Adipocyte (in vitro differentiated cells): ENCODE data around the gene PGAP3.

Experiments used
- DNase-seq: peaks from one replicate; pipeline ENCODE4 v3.0.0-alpha.2; 2015; ENCODE audit warnings: low read depth
- H3K27me3 ChIP-seq: replicated peaks from 2 replicates; pipeline ENCODE4 v1.7.0; 2013; ENCODE audit warnings: mild to moderate bottlenecking, low read length, moderate library complexity; ENCODE audit not compliant: control insufficient read depth, insufficient read depth
- H3K36me3 ChIP-seq: 2 replicates; pipeline ENCODE4 v1.7.0; 2013; ENCODE audit warnings: low read length, mild to moderate bottlenecking, moderate library complexity; ENCODE audit not compliant: control insufficient read depth, insufficient read depth, severe bottlenecking
- H3K4me1 ChIP-seq: 2 replicates; pipeline ENCODE4 v1.7.0; 2013; ENCODE audit warnings: mild to moderate bottlenecking, low read length, moderate library complexity; ENCODE audit not compliant: control insufficient read depth, insufficient read depth
- H3K4me3 ChIP-seq: 2 replicates; pipeline ENCODE4 v1.7.0; 2013; ENCODE audit warnings: mild to moderate bottlenecking, low read length, moderate library complexity
- H3K9ac ChIP-seq: 2 replicates; pipeline ENCODE4 v1.7.0; 2013; ENCODE audit warnings: mild to moderate bottlenecking, low read length, moderate library complexity
- H3K9me3 ChIP-seq: 2 replicates; pipeline ENCODE4 v1.7.0; 2013; ENCODE audit warnings: mild to moderate bottlenecking, low read length, moderate library complexity; ENCODE audit not compliant: control insufficient read depth

Gene PGAP3

DNA sequence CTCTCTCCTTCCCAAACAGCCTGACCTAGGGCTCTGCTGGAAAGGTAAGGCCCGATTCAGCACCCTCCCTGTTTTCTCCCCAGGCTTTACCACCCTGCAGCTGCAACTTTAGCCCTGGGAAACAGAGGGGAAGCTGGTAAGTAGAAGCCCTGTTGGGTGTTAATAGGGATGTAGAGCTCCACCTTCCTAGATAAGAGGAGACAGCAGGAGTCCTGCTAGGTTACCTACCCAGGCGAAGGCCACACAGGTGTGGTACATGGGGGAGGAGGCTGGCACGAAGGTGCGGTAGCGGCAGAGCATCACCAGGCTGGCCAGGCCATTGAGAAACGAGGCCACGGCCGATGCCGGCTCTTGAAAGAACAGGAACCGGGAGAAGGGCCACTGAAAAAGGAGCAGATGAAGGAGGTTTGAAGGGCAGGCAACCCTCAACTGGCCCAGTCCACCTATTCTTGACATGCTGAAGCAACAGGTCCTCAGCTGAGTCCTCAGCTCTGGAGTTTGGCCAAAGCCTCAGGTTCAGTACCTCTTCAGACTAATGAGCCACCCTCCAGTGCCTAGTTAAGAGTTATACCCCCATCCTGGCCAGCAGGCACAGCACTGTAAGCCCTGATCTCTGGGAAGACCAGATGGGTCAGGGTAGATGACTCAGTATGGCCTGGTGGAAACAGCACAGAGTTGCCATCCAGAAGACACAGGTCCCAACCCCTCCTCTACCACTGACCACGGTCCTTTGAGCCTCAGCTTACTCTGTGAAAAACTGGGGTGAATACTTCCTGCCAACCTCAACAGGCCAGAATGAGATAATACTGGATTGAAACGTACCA lies 3.3 kb downstream of the PGAP3 start:
- Histone ChIP-seq H3K36me3 (no peaks in the 10 kb centered on the region), H3K9ac (no peak overlapping the region), H3K27me3 (no peaks in the 10 kb centered on the region), H3K4me1 (peaks cover 13% of the 10 kb centered on the region), H3K9me3 (no peaks in the 10 kb centered on the region), H3K4me3 (no peak overlapping the region)
- DNase-seq = no peak

DNA sequence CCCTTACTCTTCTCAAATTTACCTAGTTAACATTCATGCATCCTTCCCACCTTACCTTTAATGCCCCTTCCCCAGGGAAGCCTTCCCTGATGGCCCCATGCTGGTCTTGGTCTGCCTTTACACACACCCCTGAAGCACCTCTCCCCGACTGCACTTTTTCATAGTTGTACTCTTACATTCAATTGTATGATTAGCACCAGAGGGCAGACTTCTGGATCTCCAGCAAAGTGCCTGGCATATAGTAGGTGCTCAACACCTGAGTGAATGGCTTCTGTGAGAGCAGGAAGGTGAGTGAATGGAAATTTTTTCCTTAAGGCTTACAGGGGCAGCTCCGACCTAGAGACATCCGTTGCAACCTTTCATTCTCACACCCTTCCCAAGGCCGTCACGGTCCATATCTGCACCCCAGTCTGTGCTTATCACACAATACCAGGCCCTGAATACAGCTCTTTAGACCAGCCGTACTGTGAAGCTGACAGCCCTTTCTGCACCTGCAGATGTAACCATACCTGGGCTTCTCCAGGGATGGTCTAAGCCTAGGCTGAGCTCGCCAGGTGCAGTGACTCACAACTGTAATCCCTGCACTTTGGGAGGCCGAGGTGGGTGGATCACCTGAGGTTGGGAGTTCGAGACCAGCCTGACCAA lies 4.4 kb downstream of the PGAP3 start:
- Histone ChIP-seq H3K4me3 (no peak overlapping the region), H3K9ac (no peak overlapping the region), H3K9me3 (no peaks in the 10 kb centered on the region), H3K27me3 (no peaks in the 10 kb centered on the region), H3K36me3 (no peaks in the 10 kb centered on the region), H3K4me1 (peaks cover 6% of the 10 kb centered on the region)
- no peak for DNase-seq

DNA sequence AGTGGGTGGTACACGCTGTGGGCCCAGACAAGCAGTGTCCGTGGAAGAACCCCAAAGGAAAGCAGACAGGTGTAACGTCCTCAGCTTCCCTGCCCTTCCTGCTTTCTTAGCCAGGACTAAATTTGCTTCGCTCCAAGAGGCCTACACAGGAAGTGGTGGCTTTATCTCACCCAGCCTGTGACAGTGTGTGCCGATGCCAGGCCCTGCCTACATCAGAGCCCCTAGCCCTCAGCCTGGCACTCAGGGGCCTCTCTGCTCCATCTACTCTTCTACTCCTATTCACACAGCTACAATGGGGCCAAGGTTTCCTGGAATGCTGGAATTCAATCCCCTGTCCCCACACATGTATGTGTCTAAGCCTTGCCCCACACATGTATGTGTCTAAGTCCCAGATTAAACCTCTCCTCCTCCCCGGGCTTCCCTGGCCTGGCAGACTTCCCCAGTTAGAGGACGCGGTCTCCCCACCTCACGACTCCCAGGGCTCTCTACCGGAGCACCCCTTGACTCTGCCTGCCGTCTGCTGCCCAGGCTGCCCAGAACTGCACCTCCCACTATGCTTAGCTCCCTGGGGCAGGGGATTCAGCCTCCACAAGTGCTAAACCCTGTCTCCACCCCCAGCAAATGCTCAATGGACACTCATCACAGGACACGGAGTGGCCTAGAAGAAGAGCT lies 8.2 kb downstream of the PGAP3 start:
- Histone ChIP-seq H3K4me1 (peaks cover 9% of the 10 kb centered on the region), H3K27me3 (no peaks in the 10 kb centered on the region), H3K9ac (no peak overlapping the region), H3K9me3 (no peaks in the 10 kb centered on the region), H3K4me3 (no peak overlapping the region), H3K36me3 (no peaks in the 10 kb centered on the region)
- no peak for DNase-seq

DNA sequence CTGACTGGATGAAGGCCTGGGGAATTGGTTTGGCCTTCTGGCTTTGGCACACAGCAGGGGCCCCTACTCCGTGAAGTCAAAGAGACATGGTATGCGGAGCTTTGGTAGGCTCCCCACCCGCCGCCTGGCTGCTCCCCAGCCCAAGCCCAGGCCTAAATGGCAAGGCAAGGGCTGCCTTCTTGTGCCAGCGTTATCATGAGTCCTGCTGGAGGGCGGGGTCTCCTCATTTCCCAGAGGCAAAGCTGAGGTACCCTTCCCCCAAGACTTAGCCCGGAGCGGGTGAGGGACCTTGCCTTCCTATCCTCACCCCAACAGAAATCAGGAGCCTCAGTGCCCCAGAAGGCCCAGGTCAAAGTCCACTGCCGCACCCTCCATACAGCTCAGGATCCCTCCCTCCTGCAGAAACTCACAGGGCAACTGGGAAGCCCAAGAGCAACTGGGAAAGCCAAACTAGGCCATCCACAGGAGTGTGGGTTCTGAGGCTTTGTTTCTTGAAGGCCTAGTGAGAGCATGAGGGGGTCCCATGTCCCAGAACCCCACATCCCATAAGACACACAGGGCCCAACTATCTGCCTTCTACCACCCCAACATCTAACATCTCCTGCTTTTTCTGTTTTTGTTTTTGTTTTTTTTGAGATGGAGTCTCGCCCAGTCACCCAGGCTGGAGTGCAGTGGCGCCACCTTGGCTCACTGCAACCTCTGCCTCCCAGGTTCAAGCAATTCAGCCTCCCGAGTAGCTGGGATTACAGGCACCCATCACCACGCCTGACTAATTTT lies 9.3 kb downstream of the PGAP3 start:
- no peak for DNase-seq

DNA sequence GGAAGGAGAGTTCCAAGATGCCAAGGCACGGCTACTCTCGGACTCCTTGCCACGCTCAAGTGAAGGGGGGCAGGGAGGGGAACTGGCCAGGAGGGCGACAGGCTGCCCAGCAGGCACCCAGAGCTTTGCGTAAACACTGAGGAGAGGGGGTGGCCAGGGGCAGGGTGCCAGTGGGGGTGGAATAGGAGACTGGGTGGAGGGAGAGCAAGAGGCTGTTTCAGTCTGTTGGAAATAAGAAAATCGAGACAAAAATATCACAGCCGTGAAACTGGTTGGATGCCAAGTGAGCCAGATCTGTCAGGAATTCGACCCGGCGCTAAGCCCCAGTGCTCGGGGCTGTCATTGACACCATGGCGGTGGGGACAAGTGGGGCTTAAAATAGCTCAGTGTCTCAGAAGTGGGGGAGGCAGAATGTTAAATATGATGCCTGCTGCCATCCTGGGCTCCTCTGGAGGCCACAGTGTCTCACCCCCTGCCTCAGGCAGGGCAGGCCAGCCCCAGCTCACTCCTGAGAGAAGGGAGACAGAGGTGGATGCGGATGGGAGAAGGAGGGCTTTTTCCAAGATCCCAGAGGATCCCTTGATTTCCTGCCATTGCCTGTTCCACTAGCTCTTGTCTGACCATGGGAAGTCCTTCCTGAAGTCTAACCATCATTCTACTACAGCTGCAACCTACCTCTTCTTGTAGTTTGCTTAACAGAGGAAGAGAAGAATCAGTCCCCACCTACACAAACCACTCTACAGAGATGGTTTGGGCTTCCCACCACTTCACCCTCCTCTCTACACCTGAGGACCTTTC lies 10.1 kb downstream of the PGAP3 start:
- H3K4me1 ChIP-seq = peaks cover 9% of the 10 kb centered on the region
- no peak overlapping the region for H3K9ac ChIP-seq
- H3K27me3 ChIP-seq = peaks cover under 1% of the 10 kb centered on the region
- no peaks in the 10 kb centered on the region for H3K9me3 ChIP-seq
- H3K36me3 ChIP-seq = no peaks in the 10 kb centered on the region
- no peak for DNase-seq
- H3K4me3 ChIP-seq = no peak overlapping the region

More for the DNA sequence above, 9.3 kb downstream of the PGAP3 start:
- Histone ChIP-seq H3K9ac (no peak overlapping the region), H3K4me3 (no peak overlapping the region), H3K36me3 (no peaks in the 10 kb centered on the region), H3K9me3 (no peaks in the 10 kb centered on the region), H3K4me1 (peaks cover 9% of the 10 kb centered on the region), H3K27me3 (no peaks in the 10 kb centered on the region)

DNA sequence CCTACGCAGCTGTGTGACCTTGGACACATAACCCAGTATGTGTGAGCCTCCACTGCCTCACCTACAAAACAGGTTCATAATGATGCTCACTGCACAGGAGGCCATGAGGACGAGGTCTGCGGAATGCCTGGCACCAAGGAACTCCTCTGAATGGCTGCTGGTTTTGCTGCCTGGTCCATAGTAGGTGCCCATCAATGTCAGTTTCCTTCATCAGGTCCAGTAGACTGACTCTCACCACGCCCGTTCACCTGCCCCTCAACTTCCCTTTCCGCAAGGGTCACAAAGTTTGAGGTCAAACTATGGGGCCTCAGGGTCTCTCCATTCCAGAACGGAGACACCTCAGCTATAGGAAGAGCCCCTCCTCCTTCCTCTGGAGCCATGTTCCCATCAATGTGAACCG lies 10.8 kb downstream of the PGAP3 start:
- no peaks in the 10 kb centered on the region for H3K36me3 ChIP-seq
- no peak overlapping the region for H3K4me3 ChIP-seq
- peaks cover 7% of the 10 kb centered on the region for H3K27me3 ChIP-seq
- no peaks in the 10 kb centered on the region for H3K9me3 ChIP-seq
- peaks cover 10% of the 10 kb centered on the region for H3K4me1 ChIP-seq
- H3K9ac ChIP-seq = no peak overlapping the region
- DNase-seq = no peak

DNA sequence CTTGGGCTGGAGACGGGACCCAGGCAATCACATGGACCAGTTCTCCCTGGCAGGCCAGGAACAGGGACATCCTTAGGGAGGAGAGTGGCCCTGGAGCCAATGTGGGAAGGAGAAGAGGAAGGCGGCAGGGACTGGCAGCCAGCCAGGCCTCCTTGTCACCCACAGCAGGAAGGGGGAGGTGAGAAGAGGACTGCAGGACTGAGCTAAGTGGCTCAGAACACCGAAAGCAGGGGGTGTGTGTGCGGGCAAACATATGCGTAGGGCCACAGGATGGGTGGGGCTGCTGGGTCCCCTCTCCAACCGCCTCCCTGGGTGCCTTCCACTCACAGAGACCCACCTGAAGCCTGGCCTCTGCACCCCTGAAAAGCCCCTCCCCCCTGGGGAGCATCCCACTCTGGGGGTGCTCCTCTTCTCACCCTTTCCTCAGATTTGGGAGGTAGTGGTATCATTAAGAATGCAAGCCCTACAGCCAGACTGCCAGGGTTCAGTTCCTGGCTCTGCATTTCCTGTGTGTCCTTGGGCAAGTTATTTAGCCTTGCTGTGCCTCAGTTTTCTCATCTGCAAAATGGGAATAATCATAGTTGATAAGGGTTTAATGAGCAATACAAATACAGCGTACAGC lies 11.5 kb downstream of the PGAP3 start:
- H3K4me3 ChIP-seq = no peak overlapping the region
- H3K9ac ChIP-seq = no peak overlapping the region
- H3K36me3 ChIP-seq = no peaks in the 10 kb centered on the region
- H3K4me1 ChIP-seq = peaks cover 12% of the 10 kb centered on the region
- H3K9me3 ChIP-seq = no peaks in the 10 kb centered on the region
- peaks cover 15% of the 10 kb centered on the region for H3K27me3 ChIP-seq
- no peak for DNase-seq

DNA sequence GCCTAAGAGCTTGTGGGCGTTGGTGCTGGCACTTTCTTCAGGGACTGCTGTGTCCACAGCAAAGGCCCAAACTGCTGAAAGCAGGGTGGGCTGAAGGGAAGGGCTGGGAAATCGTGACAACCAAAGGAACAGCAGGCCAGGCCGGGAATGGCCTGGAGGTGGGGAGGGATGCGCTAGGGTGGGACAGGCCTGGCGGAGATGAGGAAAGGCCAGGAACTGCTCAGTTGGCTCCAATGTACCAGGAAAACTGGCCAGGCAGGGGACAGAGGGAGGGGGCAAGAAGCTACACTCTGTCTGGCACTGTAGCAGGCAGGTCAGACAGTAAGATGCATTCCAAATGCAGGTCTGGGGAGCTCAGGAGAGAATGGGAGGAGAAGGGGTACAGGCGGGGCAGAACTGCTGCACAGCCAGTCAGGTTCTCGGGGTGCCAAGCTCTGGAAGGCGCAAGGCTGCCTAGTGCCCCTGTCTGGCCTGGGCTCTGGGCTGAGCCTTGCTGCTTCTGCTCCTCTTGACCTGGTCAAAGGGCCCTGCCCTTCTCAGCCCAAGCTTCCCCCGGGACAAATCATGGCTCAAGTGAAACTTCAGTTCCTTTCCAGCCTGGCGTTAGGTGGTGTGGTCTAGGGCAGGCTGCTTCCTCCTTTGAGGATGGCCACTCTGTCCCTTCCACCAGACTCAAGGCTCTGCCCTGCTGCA lies 12.3 kb downstream of the PGAP3 start:
- H3K4me3 ChIP-seq = no peak overlapping the region
- H3K4me1 ChIP-seq = peaks cover 12% of the 10 kb centered on the region

DNA sequence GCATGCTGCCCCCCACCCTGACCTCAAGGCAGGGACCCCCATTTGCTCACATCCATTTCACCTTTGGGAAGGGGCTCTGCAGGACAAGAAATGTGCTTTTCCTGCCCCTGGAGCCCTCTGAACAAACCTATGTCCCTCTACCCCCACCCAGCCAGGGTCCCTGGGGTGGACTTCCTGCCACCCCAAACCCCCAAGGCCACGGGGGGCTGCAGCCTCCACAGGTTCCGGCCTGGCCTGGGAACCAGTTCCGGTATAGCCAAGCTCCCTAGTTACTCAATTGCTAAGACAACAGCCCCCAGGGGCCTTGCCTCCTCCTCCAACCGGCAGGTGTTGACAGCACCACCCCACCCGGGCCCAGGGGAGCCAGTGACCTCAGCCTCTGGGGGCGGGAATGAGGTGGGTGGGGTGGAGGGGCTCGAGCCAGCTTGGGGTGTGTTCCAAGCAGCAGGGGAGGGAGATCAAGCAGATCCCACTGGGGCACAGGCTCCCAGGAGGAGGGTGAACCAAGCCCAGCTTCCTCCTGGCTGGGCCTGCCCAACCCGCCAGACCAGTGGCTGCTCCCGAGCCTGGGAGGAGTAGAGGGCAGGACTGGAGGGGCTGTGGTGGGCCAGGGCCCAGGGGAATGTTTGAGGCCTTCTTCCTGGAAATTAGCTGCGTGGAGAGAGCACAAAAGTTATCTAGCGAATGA lies 13.0 kb downstream of the PGAP3 start:
- no peak for DNase-seq
- no peaks in the 10 kb centered on the region for H3K9me3 ChIP-seq
- H3K4me1 ChIP-seq = peaks cover 12% of the 10 kb centered on the region
- no peaks in the 10 kb centered on the region for H3K36me3 ChIP-seq
- H3K27me3 ChIP-seq = peaks cover 29% of the 10 kb centered on the region
- H3K4me3 ChIP-seq = no peak overlapping the region
- H3K9ac ChIP-seq = no peak overlapping the region

More for the DNA sequence above, 12.3 kb downstream of the PGAP3 start:
- Histone ChIP-seq H3K36me3 (no peaks in the 10 kb centered on the region), H3K9me3 (no peaks in the 10 kb centered on the region), H3K9ac (no peak overlapping the region), H3K27me3 (peaks cover 22% of the 10 kb centered on the region)
- DNase-seq = no peak
